Endothelial cell of umbilical vein (primary cell): ENCODE data around the gene CDK5RAP2. TPM values are rescaled to one million over a fixed set of nuclear protein-coding genes. Genes with fewer than 3 reads are reported as not detected.

Experiments used
- BruUV-seq: library from RNA; stranded (reverse); fragments of 400-500 nt; replicated peaks from 2 replicates; lab custom pipeline; 2021; lab: Mats Ljungman, UMichigan
- CTCF ChIA-PET: fragments of 300-600, 350-600 bp; sonication (Branson Sonifier 250); formaldehyde crosslinking; loops from one replicate; lab custom pipeline; 2021; ENCODE audit warnings: antibody characterized with exemption, inconsistent platforms; lab: Charles Lee
- POLR2A ChIA-PET: fragments of 300-600, 350-600 bp; sonication (Branson Sonifier 250); formaldehyde crosslinking; loops from one replicate; lab custom pipeline; 2021; ENCODE audit warnings: antibody characterized with exemption, inconsistent platforms; lab: Charles Lee
- DNase-seq: peaks from one replicate; pipeline ENCODE4 v3.0.0-alpha.2; 2011; ENCODE audit warnings: low read depth, low spot score
- FAIRE-seq: peaks from 2 replicates; lab custom pipeline; 2011; peaks lifted over from hg19 to GRCh38; lab: Jason Lieb, UNC
- H2AFZ ChIP-seq: 2 replicates; pipeline ENCODE4 v1.6.0; 2012; ENCODE audit warnings: low read depth, low read length, control low read depth, inconsistent platforms
- H3K27ac ChIP-seq: 2 replicates; pipeline ENCODE4 v1.5.1; 2011; ENCODE audit warnings: low read depth, mild to moderate bottlenecking, control low read depth, low read length, moderate library complexity; ENCODE audit not compliant: insufficient read depth
- H3K27me3 ChIP-seq, 2 experiments: 2 replicates each; pipeline versions ENCODE4 v1.6.0 to v1.6.1; 2011; ENCODE audit warnings: low read length in 2 of 2, mixed read lengths in 1 of 2; ENCODE audit not compliant: control insufficient read depth in 2 of 2, insufficient read depth in 2 of 2
- H3K36me3 ChIP-seq, 2 experiments: 2 replicates in 1 of 2; 3 replicates in 1 of 2; pipeline ENCODE4 v1.5.1; 2011; ENCODE audit warnings: low read length in 2 of 2, mild to moderate bottlenecking in 1 of 2, moderate library complexity in 1 of 2; ENCODE audit not compliant: control insufficient read depth in 2 of 2, insufficient read depth in 2 of 2; ENCODE audit errors: extremely low read depth in 1 of 2
- H3K4me1 ChIP-seq: 3 replicates; pipeline ENCODE4 v1.5.1; 2011; ENCODE audit warnings: mild to moderate bottlenecking, low read length; ENCODE audit not compliant: control insufficient read depth, insufficient read depth; ENCODE audit errors: extremely low read depth
- H3K4me2 ChIP-seq: 2 replicates; pipeline ENCODE4 v1.6.1; 2011; ENCODE audit warnings: low read length, control low read depth, mixed read lengths; ENCODE audit not compliant: insufficient read depth
- H3K4me3 ChIP-seq, 3 experiments: fragments of 200-600 bp in 1 of 3; sonication (generic), shearing (Covaris generic) in 1 of 3; replicated peaks in 1 of 3; 2 replicates each; pipeline ENCODE4 v1.5.1; 2011 to 2016; ENCODE audit warnings: control low read depth in 3 of 3, low read length in 3 of 3, mild to moderate bottlenecking in 2 of 3, inconsistent platforms in 1 of 3, low read depth in 1 of 3, moderate library complexity in 1 of 3; ENCODE audit not compliant: insufficient read depth in 1 of 3
- H3K79me2 ChIP-seq: 2 replicates; pipeline ENCODE4 v1.6.0; 2012; ENCODE audit warnings: low read length, inconsistent platforms; ENCODE audit not compliant: control insufficient read depth, insufficient read depth
- H3K9ac ChIP-seq: replicated peaks from 2 replicates; pipeline ENCODE3; 2011; ENCODE audit warnings: low read length, control low read depth; ENCODE audit not compliant: insufficient read depth; ENCODE audit errors: extremely low read depth
- H3K9me1 ChIP-seq: replicated peaks from 3 replicates; pipeline ENCODE4 v1.6.0; 2011; ENCODE audit warnings: mild to moderate bottlenecking, low read length; ENCODE audit not compliant: control insufficient read depth, insufficient read depth; ENCODE audit errors: extremely low read depth
- H3K9me3 ChIP-seq: replicated peaks from 2 replicates; pipeline ENCODE4 v1.5.1; 2012; ENCODE audit warnings: low read length, inconsistent platforms; ENCODE audit not compliant: control insufficient read depth, insufficient read depth
- H4K20me1 ChIP-seq: replicated peaks from 2 replicates; pipeline ENCODE3; 2011; ENCODE audit warnings: mild to moderate bottlenecking, low read length; ENCODE audit not compliant: control insufficient read depth, insufficient read depth; ENCODE audit errors: extremely low read depth
- EZH2 ChIP-seq: IDR thresholded peaks from 2 replicates; pipeline ENCODE4 v1.6.1; 2012; ENCODE audit warnings: borderline replicate concordance, low read depth, mild to moderate bottlenecking, moderate library complexity, low read length, inconsistent platforms; ENCODE audit not compliant: severe bottlenecking
- FOS ChIP-seq: IDR thresholded peaks from 2 replicates; pipeline ENCODE4 v1.6.1; 2011; ENCODE audit warnings: mild to moderate bottlenecking, low read length, moderate library complexity, borderline replicate concordance; ENCODE audit not compliant: insufficient read depth
- GATA2 ChIP-seq: IDR thresholded peaks from 2 replicates; pipeline ENCODE4 v1.7.0; 2011; ENCODE audit warnings: low read depth, mild to moderate bottlenecking, moderate library complexity, mixed read lengths, low read length; ENCODE audit not compliant: insufficient read length, insufficient read depth
- JUN ChIP-seq: IDR thresholded peaks from 2 replicates; pipeline ENCODE4 v1.6.1; 2011; ENCODE audit warnings: borderline replicate concordance, low read depth; ENCODE audit not compliant: insufficient read length, insufficient read depth
- MYC ChIP-seq: IDR thresholded peaks from one replicate; pipeline ENCODE4 v1.6.1; 2011; ENCODE audit warnings: mild to moderate bottlenecking, low read depth, low read length
- POLR2A ChIP-seq: IDR thresholded peaks from 2 replicates; pipeline ENCODE4 v1.6.1; 2012; ENCODE audit warnings: low read depth, mild to moderate bottlenecking, control low read depth, low read length
- POLR2AphosphoS5 ChIP-seq: IDR thresholded peaks from 2 replicates; pipeline ENCODE4 v1.6.1; 2012; ENCODE audit warnings: low read depth, mild to moderate bottlenecking, control low read depth, low read length, moderate library complexity; ENCODE audit not compliant: insufficient read depth
- dilution Hi-C: fragments of 300-500 bp; cut with MboI; formaldehyde crosslinking; loops from one replicate; pipeline ENCODE4 v1.15.0; 2019; ENCODE audit warnings: low sequenced_read_pairs; ENCODE audit not compliant: extremely low pct_ligation_motif_present
- intact Hi-C: fragments of 100-400 bp; cut with micrococcal nuclease; formaldehyde crosslinking; loops from one replicate; pipeline ENCODE4 v1.10.0; 2022
- polyA plus RNA-seq, 4 experiments: library from polyadenylated mRNA; depleted of rRNA in 3 of 4; stranded (reverse) in 3 of 4; unstranded in 1 of 4; fragments of >200 nt; gene quantifications; 2 replicates each; pipeline versions ENCODE4 v1.2.1 to v1.2.3, GENCODE V29; 2011 to 2012; ENCODE audit warnings: missing spikeins in 1 of 4
- total RNA-seq: library from RNA; stranded (reverse); gene quantifications from 2 replicates; pipeline ENCODE4 v1.2.3, GENCODE V29; 2021
- TF ChIP-seq, protein P1 (sequence below), 2 donors: IDR thresholded peaks; 1 replicate in 1 of 2; 2 replicates in 1 of 2; pipeline ENCODE4 v1.5.1; 2011; ENCODE audit warnings: low read length in 2 of 2, mild to moderate bottlenecking in 2 of 2, moderate library complexity in 2 of 2, control low read depth in 1 of 2, inconsistent platforms in 1 of 2, low read depth in 1 of 2; ENCODE audit not compliant: insufficient read depth in 1 of 2; ENCODE audit errors: extremely low read depth in 1 of 2
- TF ChIP-seq, protein P2 (sequence below): IDR thresholded peaks from 2 replicates; pipeline ENCODE4 v1.6.1; 2011; ENCODE audit not compliant: insufficient read depth, insufficient read length

The CDK5RAP2 gene
- total and polyA plus RNA-seq, 2 donors (not counting 3 experiments of a cell fraction or from before 2014, with no cell fraction given) = 17.5 to 56.7 TPM

DNA sequence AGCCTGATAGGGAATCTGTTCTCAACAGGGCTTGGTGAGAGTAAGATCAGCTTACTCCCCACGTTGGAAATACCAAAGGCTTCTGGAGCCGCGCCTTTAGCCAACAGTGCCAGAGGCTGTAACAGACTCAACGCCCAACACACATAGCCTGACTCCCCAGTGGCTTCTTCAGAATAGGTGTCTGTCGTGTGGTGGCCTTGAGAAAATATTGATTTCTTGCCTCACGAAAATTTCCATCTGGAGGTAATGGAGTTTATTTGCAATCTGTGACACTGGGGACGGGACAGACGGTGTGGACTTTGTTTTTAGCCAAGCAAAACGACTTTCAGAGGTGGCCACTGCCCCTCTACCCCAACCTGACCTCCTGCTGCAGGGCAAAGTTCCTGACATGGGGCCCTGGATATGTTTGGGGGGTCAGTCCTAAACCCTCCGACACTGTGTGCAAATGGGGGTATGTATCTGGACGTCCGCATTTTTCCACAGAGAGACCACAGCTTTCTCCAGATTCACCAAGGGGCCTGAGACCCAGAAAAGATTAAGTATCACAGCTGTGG lies 189.3 kb downstream of the CDK5RAP2 start:
- no peaks in the 10 kb centered on the region for H3K27me3 ChIP-seq
- no peaks in the 10 kb centered on the region for H4K20me1 ChIP-seq
- dilution Hi-C loops = no loop called here
- no peak overlapping the region for H2AFZ ChIP-seq
- no peak for FAIRE-seq
- ChIA-PET CTCF (no interaction called here), POLR2A (no interaction called here)
- no peak overlapping the region for H3K4me3 ChIP-seq
- no peaks in the 10 kb centered on the region for H3K9me1 ChIP-seq
- no peak overlapping the region for H3K4me2 ChIP-seq
- H3K79me2 ChIP-seq = no peaks in the 10 kb centered on the region
- no peak overlapping the region for H3K9ac ChIP-seq
- H3K36me3 ChIP-seq = peaks cover 6 to 16% of the 10 kb centered on the region in 2 experiments
- DNase-seq = no peak
- H3K4me1 ChIP-seq = no peaks in the 10 kb centered on the region
- no TSS peak for BruUV-seq
- H3K9me3 ChIP-seq = no peaks in the 10 kb centered on the region
- intact Hi-C loops = no loop called here
- no peak overlapping the region for H3K27ac ChIP-seq
- no peak for TF ChIP-seq JUN
- TF ChIP-seq FOS = no peak
- TF ChIP-seq POLR2AphosphoS5 = no peak
- TF ChIP-seq, protein P1, sequence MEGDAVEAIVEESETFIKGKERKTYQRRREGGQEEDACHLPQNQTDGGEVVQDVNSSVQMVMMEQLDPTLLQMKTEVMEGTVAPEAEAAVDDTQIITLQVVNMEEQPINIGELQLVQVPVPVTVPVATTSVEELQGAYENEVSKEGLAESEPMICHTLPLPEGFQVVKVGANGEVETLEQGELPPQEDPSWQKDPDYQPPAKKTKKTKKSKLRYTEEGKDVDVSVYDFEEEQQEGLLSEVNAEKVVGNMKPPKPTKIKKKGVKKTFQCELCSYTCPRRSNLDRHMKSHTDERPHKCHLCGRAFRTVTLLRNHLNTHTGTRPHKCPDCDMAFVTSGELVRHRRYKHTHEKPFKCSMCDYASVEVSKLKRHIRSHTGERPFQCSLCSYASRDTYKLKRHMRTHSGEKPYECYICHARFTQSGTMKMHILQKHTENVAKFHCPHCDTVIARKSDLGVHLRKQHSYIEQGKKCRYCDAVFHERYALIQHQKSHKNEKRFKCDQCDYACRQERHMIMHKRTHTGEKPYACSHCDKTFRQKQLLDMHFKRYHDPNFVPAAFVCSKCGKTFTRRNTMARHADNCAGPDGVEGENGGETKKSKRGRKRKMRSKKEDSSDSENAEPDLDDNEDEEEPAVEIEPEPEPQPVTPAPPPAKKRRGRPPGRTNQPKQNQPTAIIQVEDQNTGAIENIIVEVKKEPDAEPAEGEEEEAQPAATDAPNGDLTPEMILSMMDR (IDR thresholded peaks at IDR 0.05; ENCODE audit: extremely low read depth in 1 of 2, insufficient read depth in 1 of 2, low read depth in 1 of 2, low read length in 2 of 2) = no peak
- no peak for TF ChIP-seq MYC

DNA sequence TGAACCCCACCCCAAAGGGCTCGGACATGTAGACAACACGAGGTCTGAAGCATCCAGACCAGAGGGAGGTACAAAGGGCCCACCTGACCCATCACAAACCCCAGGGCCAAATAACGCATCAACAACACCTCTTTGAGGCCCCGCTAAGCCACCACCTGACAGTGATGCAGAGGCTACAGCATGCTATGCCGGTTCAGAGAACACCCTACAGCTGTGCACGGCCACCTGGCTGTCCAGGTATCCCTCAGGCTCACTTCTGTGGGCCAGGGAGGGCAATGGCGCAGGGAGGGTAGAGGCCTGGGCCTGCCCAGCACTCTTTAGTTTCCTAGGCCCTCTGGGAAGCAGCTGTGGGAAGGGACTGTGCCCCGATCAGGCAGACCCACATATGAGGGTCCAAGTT lies 190.1 kb downstream of the CDK5RAP2 start:
- POLR2A ChIA-PET = no interaction called here

More for the DNA sequence above, 190.1 kb downstream of the CDK5RAP2 start:
- no peak for TF ChIP-seq JUN
- no peak for TF ChIP-seq GATA2
- TF ChIP-seq POLR2A = no peak
- TF ChIP-seq, protein P1 (IDR thresholded peaks at IDR 0.05; ENCODE audit: extremely low read depth in 1 of 2, insufficient read depth in 1 of 2, low read depth in 1 of 2, low read length in 2 of 2) = no peak
- no peak for TF ChIP-seq FOS
- TF ChIP-seq POLR2AphosphoS5 = no peak
- no peak for TF ChIP-seq EZH2
- TF ChIP-seq, protein P2, sequence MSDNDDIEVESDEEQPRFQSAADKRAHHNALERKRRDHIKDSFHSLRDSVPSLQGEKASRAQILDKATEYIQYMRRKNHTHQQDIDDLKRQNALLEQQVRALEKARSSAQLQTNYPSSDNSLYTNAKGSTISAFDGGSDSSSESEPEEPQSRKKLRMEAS = no peak
- no peak for TF ChIP-seq MYC
- Histone ChIP-seq H3K79me2 (no peaks in the 10 kb centered on the region), H3K4me3 (no peak overlapping the region), H3K9me3 (no peaks in the 10 kb centered on the region), H2AFZ (no peak overlapping the region), H3K36me3 (peaks cover 6 to 16% of the 10 kb centered on the region in 2 experiments), H3K4me1 (no peaks in the 10 kb centered on the region), H3K27ac (no peak overlapping the region), H3K4me2 (no peak overlapping the region), H3K27me3 (no peaks in the 10 kb centered on the region), H3K9me1 (no peaks in the 10 kb centered on the region), H4K20me1 (no peaks in the 10 kb centered on the region), H3K9ac (no peak overlapping the region)
- DNase-seq (no peak), FAIRE-seq (no peak)
- no TSS peak for BruUV-seq
- dilution Hi-C loops = no loop called here
- CTCF ChIA-PET = no interaction called here
- intact Hi-C loops = no loop called here
